ENCODE results near the gene EML5.

EML5 gene

GRCh38 chr14:88562831-88563686 lies 229.7 kb downstream of the EML5 start, which contains the start of gene ZC3H14:
TSS of gene ZC3H14 (plus strand) at chr14:88563037. CDS start at chr14:88563134, 97 bp downstream.
- peak; percentile 91 for DNase-seq (ENCODE audit: low spot score)

GRCh38 chr14:88562532-88562830 lies 230.3 kb downstream of the EML5 start:
- no peak for DNase-seq (ENCODE audit: low spot score)

Small RNA genes within 50 kb of the gene (small RNA-seq; reads per million reads assigned to genes)
- gene RF00019 (0 reads per million in 2 experiments), gene RNU4-92P (0 reads per million in 2 experiments)
